Central memory CD4-positive, alpha-beta T cell (primary cell): ENCODE data around the gene DZIP1L.
"Not testable (repeated sequence)": the region's sequence is repeated elsewhere in the genome, so short reads cannot be mapped to it uniquely, and the experiment has no call there.

Source experiments
- DNase-seq: peaks from one replicate; pipeline ENCODE4 v3.0.0; 2022
- total RNA-seq, 3 experiments: gene quantifications; one replicate each; lab custom pipeline; 2026; lab: John Stamatoyannopoulos, UW

The DZIP1L gene, protein sequence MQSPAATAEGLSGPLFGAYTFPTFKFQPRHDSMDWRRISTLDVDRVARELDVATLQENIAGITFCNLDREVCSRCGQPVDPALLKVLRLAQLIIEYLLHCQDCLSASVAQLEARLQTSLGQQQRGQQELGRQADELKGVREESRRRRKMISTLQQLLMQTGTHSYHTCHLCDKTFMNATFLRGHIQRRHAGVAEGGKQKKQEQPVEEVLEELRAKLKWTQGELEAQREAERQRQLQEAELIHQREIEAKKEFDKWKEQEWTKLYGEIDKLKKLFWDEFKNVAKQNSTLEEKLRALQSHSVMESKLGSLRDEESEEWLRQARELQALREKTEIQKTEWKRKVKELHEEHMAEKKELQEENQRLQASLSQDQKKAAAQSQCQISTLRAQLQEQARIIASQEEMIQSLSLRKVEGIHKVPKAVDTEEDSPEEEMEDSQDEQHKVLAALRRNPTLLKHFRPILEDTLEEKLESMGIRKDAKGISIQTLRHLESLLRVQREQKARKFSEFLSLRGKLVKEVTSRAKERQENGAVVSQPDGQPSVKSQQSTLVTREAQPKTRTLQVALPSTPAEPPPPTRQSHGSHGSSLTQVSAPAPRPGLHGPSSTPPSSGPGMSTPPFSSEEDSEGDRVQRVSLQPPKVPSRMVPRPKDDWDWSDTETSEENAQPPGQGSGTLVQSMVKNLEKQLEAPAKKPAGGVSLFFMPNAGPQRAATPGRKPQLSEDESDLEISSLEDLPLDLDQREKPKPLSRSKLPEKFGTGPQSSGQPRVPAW
- total RNA-seq: 0 to 0.19 (median 0.11) reads per million in 3 experiments

DNA sequence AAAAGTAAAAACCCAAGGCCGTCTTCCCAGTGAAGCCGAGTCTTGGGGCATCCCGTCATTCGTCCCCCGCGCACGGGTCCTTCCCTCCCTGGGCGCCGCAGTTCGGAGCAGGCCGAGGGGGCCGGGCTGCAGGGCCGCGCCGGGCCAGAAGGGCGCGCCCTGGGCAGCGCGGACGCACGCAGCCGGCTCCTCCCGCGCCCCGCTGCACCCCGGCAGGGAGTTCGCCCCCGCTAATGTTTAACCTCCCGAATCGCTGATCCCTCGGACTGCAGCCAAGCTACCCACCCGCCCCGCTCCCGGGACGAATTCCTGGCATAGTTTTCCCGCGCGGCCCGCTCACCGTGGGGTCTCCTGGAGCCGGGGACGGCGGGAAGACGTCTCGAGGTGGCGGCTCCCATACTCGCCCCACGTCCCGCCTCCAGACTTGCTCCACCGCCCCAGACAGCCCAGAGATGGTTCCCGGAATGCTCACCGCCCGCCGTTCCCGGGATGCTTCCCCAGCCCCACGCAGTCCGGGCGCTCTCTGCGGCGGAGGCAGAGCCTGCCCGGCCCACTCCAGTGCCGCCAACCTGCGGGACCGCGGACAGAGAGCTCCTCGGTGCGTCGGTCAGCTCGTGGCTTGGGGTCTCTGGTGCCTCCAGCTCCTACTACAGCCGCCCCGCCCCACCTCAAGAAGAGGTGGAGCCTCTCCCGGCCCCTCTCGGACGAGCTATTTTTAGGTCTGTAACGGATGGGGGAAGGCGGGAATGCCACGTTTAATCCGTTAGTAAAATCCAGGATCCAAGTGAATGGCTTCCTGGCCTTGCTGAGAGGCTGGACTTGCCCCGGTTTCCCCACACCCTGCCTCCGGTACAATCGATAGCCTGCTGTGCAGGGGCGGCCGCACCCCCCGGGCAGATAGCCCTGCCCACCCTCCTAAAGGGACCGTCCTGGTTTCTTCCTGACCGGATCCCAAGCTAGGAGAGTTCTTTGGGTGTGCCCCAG, at the start of gene DZIP1L:
TSS of gene DZIP1L (minus strand) at position 621 of the 984 bp plus-strand sequence. CDS start 11,637 bp downstream, outside the sequence.
- no peak for DNase-seq

DNA sequence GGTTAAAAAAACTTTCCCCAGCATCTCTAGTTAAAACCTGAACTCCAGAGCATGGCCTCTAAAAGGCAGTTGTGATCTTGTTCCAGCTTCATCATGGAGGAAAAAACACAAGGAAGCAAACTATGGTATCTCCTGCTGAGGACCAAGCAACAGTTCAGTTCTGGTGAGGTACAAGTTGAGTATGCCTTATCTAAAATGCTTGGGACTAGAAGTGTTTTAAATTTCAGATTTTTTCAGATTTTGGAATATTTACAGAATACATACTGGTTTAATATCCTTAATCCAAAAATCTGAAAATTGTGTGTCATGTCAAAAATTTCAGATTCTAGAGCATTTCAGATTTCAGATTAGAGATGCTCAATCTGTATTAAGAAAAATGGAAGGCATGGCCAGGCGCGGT, 49.7 kb upstream of the DZIP1L start:
- DNase-seq: no peak

DNA sequence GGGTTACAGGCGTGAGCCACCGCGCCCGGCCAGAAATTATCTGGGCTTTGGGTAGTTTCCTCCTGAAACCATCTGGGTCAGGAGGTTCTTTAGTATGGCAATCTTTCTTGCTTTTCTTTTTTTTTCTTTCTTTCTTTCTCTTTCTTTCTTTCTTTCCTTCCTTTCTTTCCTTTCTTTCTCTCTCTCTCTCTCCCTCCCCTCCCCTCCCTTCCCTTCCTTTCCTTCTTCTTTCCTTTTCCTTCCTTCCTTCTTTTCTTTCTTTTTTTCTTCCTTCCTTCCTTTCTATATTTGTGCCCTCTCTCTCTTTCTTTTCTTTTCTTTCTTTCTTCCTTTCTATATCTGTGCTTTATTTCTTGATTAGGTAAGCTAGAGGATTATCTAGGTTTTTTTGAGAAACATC, 42.3 kb upstream of the DZIP1L start:
- DNase-seq: no peak

DNA sequence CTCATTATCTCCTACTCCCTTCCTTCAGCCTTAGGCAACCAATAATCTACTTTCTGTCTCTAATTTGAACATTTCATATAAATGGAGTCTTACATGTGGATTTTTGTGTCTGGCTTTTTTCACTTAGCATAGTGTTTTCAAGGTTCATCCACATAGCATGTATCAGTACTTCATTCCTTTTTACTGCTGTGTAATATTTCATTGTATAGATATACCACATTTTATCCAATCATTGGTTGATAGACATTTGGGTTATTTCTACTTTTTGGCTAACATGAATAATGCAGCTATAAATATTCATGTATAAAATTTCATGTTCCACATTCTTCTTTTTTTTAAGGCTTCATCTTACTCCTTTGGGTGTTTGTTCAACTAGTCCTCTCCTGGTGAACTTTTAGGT, 39.1 kb upstream of the DZIP1L start:
- DNase-seq: no peak

DNA sequence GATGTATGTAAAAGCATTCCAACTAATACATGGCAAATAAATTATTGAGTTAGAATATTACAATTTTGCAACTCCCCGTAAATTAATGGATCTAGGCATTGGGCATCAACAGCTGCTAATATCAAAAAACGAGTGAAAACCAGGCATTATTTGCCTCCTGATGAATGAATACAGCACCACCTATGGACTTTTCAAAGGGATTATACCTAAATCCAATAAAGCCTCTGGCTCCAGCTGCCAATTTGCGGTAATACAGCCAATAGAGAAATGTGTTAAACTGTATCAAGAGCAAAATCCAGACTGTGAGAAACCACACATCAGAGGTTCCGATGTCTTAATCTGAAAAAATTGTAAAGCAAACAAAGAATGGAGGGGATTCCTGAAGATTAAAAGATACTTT, 33.1 kb upstream of the DZIP1L start:
- no peak for DNase-seq

DNA sequence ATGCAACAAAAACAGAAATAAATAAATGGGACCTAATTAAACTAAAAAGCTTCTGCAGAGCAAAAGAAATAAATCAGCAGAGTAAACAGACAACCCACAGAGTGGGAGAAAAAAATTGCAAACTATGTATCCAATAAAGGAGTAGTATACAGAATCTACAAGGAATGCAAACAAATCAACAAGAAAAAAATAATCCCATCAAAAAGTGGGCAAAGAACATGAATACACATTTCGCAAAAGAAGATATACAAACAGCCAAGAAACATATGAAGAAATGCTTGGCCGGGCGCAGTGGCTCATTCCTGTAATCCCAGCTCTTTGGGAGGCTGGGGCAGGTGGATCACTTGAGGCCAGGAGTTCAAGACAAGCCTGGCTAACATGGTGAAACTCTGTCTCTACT, 26.8 kb upstream of the DZIP1L start:
- DNase-seq: not testable (repeated sequence)

DNA sequence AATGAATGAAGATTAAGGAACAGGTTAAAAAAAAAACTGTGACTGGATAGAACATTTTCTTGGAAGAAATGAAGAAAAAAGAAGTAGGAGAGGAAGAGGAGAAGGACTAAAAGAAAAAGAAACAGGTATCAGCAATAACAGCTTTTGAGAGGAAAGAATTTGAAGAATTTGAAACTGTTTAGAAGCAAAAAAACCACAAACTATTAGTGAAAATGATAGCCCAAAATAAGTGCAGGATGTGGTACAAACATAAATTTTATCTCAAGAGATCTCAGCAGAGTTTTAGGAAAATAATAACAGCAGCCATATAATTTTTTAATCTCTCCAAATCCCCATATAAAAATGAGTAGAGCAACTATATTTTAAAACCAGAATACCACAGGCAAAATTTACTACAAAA, 25.5 kb upstream of the DZIP1L start:
- no peak for DNase-seq

DNA sequence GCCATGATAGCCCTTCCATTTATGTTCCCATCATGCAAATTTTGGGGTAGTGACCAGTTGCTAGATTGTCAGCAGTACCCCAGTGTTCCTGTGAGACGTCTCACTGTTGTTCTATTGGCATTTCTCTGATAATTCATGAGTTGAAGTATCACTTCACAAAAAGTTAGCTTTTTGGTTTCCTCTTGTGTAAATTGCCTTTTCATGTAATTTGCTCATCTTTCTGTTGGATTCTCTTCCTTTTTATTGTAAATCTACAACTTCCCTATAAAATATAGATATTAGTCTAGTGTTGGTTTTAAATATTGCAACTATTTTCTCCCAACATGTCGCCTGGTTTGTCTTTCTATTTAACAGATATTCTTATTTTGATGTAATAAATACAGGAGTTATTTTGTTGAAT, 24.3 kb upstream of the DZIP1L start:
- DNase-seq: no peak

DNA sequence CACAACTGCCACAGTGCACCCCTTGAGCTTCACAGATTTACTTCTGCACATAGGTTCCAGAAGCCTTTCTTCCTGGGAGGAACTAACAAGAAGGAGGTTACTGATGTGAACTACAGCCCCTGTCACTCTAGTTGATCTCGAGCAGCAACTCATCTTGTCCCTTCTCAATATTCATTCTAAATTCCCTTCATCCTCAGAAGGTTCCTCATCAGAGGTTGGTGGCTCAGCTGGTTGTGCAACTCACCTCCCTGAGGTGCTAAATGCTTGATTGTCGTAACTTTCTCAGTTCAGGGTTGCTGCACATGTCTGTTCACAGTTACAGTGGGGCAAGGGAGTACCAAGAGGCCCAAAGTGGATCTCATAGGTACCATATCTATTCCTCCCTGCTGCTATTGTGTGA, 22.5 kb upstream of the DZIP1L start:
- no peak for DNase-seq

DNA sequence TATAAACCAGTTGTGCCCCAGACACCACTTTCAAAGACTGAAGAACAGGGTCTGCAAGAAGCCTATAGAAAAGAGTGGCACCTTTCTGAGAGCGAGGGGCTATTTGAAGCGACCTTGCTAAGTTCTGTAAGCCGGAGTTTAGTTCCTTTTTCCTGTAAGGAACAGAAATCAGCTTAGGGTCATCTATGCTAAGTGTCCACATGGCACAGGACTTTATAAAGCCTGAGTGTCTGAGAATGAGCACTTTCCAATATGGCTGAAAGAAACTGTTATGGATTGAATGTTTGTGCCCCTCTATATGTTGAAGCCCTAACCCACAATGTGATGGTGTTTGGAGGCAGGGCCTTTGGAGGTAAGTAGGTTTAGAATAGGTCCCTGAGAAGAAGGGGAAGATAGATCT, 20.8 kb upstream of the DZIP1L start:
- no peak for DNase-seq

DNA sequence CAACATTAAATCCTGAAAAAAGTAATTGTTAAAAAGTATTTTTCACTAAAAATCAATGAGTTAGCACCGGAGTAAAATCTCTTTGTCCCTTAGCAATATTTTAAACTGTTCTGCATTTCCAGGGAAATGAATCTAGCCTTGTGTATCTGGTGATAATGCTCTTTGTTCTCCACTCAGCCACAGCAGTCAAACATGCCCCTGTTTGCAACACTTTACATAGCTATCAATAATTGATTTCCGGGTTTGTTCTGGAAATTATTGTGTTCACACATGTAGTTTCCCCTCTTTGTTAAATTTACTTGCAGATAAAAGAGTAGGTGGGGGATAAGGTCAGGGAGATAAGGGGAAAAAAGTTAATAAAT, 20.4 kb upstream of the DZIP1L start:
- DNase-seq: no peak

DNA sequence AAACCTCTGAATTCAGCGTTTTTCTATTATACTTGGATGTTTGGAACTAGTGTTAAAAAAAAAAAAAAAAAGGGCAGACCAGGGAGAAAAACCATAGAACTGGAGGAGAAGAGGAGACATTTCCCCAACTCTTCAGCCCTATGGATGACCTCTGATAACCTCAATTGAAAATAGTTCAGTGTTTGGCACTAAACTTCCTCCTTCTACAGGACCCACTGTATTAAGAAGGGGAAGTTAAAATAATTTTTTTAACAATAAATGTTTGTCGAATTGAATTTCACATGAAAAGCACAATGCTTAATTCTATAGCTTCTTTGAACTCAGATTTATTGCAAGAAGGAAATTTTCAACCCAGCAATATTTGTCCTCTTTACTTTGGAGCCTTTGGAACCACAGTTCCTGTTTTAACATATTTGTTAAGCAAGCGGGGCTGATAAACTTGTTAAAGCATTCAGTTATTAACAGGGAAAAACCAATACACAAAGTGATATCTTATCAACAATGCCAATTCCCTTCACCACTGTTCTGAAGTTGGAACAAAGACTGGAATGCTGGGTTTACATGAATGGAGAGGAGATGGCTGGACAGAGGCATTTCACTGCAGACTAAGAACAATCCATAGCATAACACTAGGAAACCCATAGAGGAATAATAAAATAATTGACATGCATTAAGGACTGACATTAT, 19.9 kb upstream of the DZIP1L start:
- no peak for DNase-seq

DNA sequence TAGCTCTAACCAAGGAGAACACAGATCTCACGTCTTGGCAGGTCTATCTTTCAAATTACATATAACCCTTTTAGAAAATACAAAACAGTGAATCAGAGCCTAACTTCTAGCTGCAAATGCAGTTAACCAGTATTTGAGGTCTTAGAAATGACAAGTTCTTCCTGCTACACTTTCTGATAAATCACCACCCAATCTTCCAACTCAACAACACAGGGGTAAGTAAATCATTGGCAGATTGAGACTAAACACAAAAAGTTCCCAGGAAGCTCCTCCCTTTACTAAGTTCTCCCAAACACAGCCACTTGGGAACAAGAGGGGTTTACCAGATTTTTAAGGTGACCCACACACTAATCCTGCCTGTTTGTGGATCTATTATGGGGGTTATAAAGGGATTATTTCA, 16.8 kb upstream of the DZIP1L start, which contains the start of gene A4GNT:
TSS of gene A4GNT (minus strand) at position 152 of the 400 bp plus-strand sequence. CDS start 1,134 bp downstream, outside the sequence.
- DNase-seq: no peak

DNA sequence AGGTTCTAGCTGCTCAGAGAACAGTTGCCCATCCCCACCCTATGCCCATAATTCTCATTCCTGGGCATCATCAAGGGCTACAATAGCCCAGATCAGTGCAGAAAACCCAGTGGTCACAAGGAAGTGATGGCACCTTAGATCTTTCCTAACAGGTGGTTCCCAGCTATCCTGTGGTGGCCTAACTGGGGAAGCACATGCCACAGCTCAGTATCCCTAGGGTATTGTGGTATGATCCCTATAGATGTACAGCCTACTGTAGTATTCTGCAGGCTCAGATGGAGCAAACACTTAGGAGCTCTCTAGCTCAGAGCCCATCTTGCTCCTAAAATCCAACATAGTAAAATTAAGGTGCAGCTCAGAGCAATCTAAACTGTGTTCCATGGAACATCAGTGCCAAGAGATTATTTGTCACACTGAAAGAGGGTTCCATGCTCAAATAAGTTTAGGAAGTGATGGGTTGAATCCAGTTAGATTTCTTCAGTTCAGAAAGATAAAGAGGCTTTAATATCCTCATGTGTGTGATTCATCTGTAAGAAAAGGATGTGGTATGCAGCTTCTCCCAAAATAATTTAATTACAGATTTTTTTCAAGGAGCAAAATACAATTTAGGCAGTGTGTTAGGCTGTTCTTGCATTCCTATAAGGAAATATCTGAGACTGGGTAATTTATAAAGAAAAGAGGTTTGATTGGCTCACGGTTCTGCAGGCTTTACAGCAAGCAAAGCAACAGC, 12.4 kb upstream of the DZIP1L start:
- DNase-seq: no peak

DNA sequence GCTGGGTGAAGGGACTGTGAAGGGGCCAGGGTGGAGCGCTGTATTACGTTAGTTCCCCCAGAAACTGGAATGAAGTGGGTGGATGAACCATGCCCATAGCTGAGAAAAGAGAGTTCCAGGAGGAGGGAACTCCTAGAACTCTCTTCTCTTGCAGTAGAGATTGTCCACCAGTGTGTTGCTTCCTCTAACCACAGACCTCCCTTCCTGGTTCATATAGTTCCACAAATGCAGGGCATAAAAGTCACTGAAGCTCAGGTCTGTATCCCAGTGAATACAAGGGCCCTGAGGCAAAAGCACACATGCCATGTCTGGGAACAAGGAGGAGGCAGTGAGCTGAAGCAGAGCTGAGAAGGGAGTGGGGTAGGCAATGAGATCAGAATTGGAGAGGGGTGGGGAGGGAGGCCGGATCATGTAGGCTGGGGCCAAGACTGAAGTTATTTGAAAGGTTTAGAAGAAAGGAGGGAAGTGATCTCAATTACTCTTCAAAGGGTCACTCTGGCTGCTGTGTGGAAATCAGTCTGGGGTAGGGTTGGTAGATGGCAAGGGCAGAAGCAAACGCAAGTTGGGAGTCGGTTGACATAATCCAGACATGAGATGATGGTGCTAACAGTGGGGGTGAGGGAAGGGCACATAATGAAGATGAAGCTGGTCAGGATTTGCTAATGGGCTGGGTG, 10.3 kb upstream of the DZIP1L start:
- DNase-seq: no peak

DNA sequence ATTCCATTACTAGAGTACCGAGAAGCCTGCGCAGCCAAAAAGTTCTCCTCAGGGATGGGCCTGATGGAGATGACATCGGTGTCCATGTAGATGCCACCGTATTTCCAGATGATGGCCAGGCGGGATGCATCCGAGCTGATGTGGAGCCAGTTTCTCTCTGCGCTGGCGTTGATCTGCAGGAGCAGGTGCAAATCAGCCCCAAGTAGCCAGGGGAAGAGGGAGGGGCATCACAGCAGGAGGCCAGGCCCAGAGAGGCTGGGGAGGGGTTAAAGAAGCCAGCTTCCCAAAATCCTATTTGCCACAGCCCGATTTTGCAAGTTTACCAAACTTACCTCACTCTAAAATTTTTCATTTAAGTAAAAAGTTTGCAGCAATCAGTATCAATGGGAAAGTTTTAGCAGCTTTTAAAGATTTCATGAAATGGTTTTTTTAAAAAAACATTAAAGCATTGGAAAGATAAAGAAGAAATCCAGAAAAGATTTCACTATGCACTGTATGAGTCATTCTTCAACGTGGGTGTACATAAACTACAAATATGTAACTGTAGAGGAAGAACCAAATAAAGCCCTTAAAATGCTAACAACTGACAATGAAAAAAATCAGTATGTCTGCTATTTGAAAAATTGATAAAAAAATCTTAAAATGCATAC, 9.4 kb upstream of the DZIP1L start:
- DNase-seq: no peak

DNA sequence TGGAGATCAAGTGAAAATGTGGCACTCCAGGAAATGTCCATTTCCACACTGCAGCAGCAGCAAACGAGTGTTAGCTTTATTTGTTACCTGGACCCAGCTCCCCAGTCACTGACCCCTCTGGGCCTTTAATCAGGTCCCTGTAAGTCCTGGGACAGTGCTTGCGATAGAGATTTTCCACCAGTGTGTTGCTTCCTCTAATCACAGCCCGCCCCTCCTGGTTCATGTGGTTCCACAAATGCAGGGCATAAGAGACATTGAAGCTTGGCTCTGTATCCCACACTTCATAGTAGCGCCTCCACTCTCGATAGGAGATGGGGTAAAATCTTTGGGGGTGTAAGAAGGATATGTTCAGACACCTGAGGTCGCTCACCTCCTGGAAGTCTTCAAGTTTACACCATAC, 8.8 kb upstream of the DZIP1L start:
- DNase-seq: no peak

DNA sequence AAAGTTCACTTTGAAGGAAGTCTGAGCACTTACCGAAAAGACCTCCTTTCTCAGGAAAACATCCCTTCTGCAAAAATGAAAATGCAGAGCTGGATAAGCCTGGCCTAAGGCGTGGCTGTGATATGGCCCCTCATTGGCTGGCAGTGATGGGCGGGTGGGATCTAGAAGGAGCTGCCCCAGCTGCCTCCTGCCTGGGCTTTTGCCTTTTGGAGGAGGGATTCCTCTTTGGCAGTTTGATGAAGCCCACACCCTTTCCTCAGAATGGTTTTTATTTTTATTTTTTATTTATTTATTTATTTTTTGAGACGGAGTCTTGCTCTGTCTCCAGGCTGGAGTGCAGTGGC, 4.0 kb upstream of the DZIP1L start:
- DNase-seq: no peak

DNA sequence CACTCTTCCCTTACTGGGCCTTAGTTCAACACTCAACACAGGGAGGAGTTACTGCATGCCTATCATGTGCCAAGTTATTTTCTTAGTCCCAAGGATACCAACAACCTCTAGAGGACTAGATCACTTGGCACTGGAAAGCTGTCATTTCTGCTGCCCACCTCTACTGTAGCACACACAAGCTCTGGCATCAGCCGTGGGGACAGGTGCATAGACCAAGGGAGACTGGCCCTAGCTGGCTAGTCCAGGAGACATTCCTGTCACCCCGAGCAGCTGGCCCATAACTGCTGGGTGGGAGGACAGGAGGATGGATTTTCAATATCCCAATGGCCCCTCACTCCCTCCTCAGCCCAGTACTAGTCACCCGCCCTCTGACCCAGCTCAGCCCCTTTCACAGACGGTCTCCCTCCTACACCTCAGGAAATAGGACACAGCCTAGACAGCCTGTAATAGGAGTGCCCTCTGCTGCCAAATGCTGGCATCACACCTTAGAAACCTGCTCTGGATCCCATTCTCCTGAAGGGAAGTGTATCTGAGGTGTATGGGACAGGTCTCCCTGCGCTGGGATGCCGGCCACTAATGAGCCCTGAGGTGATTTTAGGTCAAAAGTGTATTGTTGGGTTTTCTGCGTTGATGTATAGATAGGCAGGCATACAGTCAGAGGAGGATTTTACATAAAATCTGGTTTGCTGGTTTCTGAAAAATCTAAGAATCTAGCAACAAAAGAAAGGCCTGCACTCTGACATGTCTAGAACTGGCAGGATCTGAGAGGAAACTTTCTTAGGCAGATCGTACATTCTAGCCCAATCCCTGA, 3.4 kb upstream of the DZIP1L start:
- DNase-seq: peak; percentile 24
